ENCODE results near the gene LRRC25. TPM values are rescaled to one million over a fixed set of nuclear protein-coding genes. Genes with fewer than 3 reads are reported as not detected.

The LRRC25 gene
- total RNA-seq, 1 donor from 2014 or later: not detected

DNA sequence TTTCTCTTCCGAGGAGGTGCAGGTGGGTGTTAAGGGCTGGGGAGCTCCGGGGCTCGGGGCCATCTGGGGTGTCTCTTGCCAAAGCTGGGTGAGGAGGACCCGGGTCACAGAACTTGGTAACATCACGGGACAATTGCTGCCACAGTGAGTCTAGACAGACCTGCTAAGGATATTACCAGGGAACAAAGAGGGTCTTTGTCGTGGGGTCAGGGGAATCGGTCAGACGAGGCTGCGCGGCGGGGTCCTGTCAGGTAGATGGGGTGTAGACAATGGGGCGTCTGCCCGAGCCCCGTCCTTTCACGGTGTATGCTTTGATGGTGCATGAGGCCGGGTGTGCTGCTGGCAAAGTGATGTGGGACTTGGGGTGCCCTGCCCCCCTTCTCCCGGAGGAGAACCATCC is 49.3 kb downstream of the LRRC25 start:
- no peaks in the 10 kb centered on the region for H3K27me3 Mint-ChIP-seq (ENCODE audit: low read depth)
- H3K9me3 Mint-ChIP-seq: no peaks in the 10 kb centered on the region
- no peak overlapping the region for H3K4me3 Mint-ChIP-seq (ENCODE audit: low read depth)
- H3K4me1 Mint-ChIP-seq (ENCODE audit: low read depth): no peaks in the 10 kb centered on the region
- DNase-seq (ENCODE audit: low spot score): no peak
- H3K36me3 Mint-ChIP-seq (ENCODE audit: low read depth): peaks cover 31% of the 10 kb centered on the region
- intact Hi-C loops (cut with micrococcal nuclease): loop anchor here (5.0 kb wide), 1 partner anchor 64 kb away; no protein-coding TSS in a partner anchor
- H3K27ac Mint-ChIP-seq: no peak overlapping the region

DNA sequence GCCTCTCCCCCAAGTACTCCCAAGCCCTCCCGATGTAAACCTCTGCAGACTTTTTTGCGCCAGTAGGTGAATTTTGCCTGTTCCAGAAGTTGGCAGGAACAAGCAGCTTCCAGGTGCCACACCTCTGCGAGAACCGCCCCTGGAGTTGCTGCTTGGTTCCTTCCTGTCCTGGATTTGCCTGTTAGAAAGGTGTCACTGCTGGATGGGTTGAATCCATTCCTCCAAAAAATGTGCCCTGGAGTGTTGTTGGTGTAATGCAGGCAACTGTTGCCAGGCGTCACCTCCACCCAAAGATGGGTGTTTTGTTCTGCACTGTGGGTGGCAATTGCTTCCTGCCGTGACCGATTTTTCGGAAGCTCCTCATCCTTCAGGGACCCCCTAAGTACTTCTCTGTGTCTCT is 51.3 kb downstream of the LRRC25 start:
- Mint-ChIP-seq H3K9me3 (no peaks in the 10 kb centered on the region), H3K27me3 (ENCODE audit: low read depth) (no peaks in the 10 kb centered on the region), H3K27ac (no peak overlapping the region), H3K36me3 (ENCODE audit: low read depth) (peaks cover 31% of the 10 kb centered on the region), H3K4me1 (ENCODE audit: low read depth) (peaks cover 3% of the 10 kb centered on the region), H3K4me3 (ENCODE audit: low read depth) (no peak overlapping the region)
- no peak for DNase-seq (ENCODE audit: low spot score)
- intact Hi-C loops (cut with micrococcal nuclease): loop anchor here (5.0 kb wide), 1 partner anchor 66 kb away; no protein-coding TSS in a partner anchor

DNA sequence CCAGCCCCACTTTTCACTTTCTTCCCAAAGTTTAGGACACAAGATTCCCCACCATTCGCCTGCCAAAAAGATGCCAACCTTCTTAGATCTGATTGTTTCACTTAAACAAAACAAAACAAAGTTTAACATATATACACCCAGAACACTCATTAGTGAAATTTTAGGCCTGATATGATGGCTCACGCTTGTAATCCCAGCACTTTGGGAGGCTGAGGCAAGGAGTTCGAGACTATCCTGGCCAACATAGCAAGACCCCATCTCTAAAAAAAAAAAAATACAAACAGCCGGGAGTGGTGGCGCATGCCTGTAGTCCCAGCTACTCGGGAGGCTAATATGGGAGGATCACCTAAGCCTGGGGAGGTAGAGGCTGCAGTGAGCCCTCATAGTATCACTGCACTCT is 52.1 kb downstream of the LRRC25 start:
- H3K27ac Mint-ChIP-seq: no peak overlapping the region
- H3K36me3 Mint-ChIP-seq (ENCODE audit: low read depth): peaks cover 28% of the 10 kb centered on the region
- no peaks in the 10 kb centered on the region for H3K27me3 Mint-ChIP-seq (ENCODE audit: low read depth)
- H3K4me1 Mint-ChIP-seq (ENCODE audit: low read depth): peaks cover 3% of the 10 kb centered on the region
- intact Hi-C loops (cut with micrococcal nuclease): loop anchor here (5.0 kb wide), 1 partner anchor 67 kb away; no protein-coding TSS in a partner anchor
- no peaks in the 10 kb centered on the region for H3K9me3 Mint-ChIP-seq
- no peak for DNase-seq (ENCODE audit: low spot score)
- H3K4me3 Mint-ChIP-seq (ENCODE audit: low read depth): no peak overlapping the region

DNA sequence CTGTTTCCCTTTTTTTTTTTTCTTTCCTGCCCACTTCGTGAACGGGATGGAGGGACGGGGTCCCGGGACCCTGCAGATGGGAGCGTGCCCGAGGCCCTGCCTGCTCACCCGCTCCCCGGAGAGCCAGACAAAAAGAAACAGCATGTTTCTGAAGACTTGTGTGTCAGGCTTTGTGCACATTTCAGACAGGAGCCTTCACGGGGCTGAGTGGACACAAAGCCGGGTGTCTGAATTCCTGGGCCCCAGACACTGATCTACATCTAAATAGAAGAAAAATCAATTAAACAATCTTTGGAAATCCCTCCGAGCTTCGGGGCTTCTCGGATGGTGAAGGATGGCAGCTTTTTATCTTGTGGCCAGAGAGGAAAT is 52.9 kb downstream of the LRRC25 start:
- intact Hi-C loops (cut with micrococcal nuclease): no loop called here
- Mint-ChIP-seq H3K9me3 (no peaks in the 10 kb centered on the region), H3K27me3 (ENCODE audit: low read depth) (no peaks in the 10 kb centered on the region), H3K4me3 (ENCODE audit: low read depth) (no peak overlapping the region), H3K27ac (no peak overlapping the region), H3K36me3 (ENCODE audit: low read depth) (peaks cover 22% of the 10 kb centered on the region), H3K4me1 (ENCODE audit: low read depth) (peaks cover 5% of the 10 kb centered on the region)
- DNase-seq (ENCODE audit: low spot score): no peak

DNA sequence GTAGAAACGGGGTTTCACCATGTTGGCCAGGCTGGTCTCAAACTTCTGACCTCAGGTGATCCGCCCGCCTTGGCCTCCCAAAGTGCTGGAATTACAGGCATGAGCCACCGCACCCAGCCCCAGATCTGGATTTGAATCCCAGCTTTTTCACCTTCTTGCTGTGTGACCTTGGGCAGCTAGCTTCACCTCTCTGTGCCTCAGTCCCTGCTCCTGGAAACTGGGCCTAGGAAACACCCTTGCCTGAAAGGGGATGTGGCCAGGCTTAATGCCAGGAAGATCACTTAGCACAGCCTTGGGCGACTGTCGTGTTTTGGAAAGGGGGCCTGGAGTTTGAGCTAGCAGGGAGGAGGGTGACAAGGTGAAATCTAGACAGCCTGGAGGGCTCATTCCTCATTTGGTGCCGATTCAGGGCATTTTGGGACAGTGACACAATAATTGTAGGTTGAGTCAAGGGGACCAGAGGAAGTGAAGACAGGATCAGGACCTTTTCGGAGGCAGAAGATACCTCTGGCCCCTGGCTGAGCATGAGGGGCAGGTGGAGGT is 55.3 kb downstream of the LRRC25 start:
- intact Hi-C loops (cut with micrococcal nuclease): no loop called here
- Mint-ChIP-seq H3K4me3 (ENCODE audit: low read depth) (peak overlapping the region; percentile 33), H3K27ac (no peak overlapping the region), H3K36me3 (ENCODE audit: low read depth) (peaks cover 19% of the 10 kb centered on the region), H3K4me1 (ENCODE audit: low read depth) (peaks cover 6% of the 10 kb centered on the region), H3K27me3 (ENCODE audit: low read depth) (no peaks in the 10 kb centered on the region), H3K9me3 (no peaks in the 10 kb centered on the region)
- DNase-seq (ENCODE audit: low spot score): no peak

Other genes starting within 250 kb of the LRRC25 start
- gene PIK3R2, start 244.5 kb downstream of the LRRC25 start, total RNA-seq: 19.4 and 21.4 TPM in 2 replicates
- gene IFI30, start 223.8 kb downstream of the LRRC25 start, total RNA-seq: 37.0 and 41.2 TPM in 2 replicates
- gene MPV17L2, start 204.4 kb downstream of the LRRC25 start, total RNA-seq: 14.5 and 14.8 TPM in 2 replicates
- gene RAB3A, start 193.6 kb downstream of the LRRC25 start, total RNA-seq: 6.3 and 7.4 TPM in 2 replicates
- gene PDE4C, start 171.2 kb downstream of the LRRC25 start, total RNA-seq: 0.14 TPM in 2 replicates
- gene IQCN, start 123.2 kb downstream of the LRRC25 start, total RNA-seq: 2.9 and 3.3 TPM in 2 replicates
- 462 and 464 TPM in 2 replicates for gene JUND, start 116.0 kb downstream of the LRRC25 start, total RNA-seq
- 198 and 208 TPM in 2 replicates for gene LSM4, start 74.5 kb downstream of the LRRC25 start, total RNA-seq
- 24.9 and 29.4 TPM in 2 replicates for gene PGPEP1, start 57.0 kb downstream of the LRRC25 start, total RNA-seq
- not detected in 2 replicates for gene GDF15, start 11.5 kb downstream of the LRRC25 start, total RNA-seq
- 133 and 146 TPM in 2 replicates for gene SSBP4, start 21.8 kb upstream of the LRRC25 start, total RNA-seq
- 15.1 and 20.3 TPM in 2 replicates for gene ISYNA1, start 40.5 kb upstream of the LRRC25 start, total RNA-seq
- gene ELL, start 124.4 kb upstream of the LRRC25 start, total RNA-seq: 27.0 and 27.5 TPM in 2 replicates
- gene FKBP8, start 146.0 kb upstream of the LRRC25 start, total RNA-seq: 196 and 201 TPM in 2 replicates
- 132 and 141 TPM in 2 replicates for gene KXD1, start 160.2 kb upstream of the LRRC25 start, total RNA-seq
- 1,564 and 1,579 TPM in 2 replicates for gene UBA52, start 174.2 kb upstream of the LRRC25 start, total RNA-seq
- gene REX1BD, start 191.2 kb upstream of the LRRC25 start, total RNA-seq: 122 and 132 TPM in 2 replicates
- gene CRLF1, start 209.2 kb upstream of the LRRC25 start, total RNA-seq: not detected in 2 replicates
- not detected in 2 replicates for gene TMEM59L, start 215.2 kb upstream of the LRRC25 start, total RNA-seq
- 11.6 and 11.7 TPM in 2 replicates for gene KLHL26, start 239.4 kb upstream of the LRRC25 start, total RNA-seq

All from activated T-helper 2 cell treated with anti-CD3 and anti-CD28 coated beads, Interferon-gamma antibody, Interleukin-2, Interleukin-4, amounts not matched to agents 10 μg/mL and 5 μg/mL and 100 μg/mL, durations not matched to agents 14 hours and 24 hours and 36 hours (primary cell).